GM18868 (cell line): ENCODE measurements around the gene ASB10.

Source experiments
- ATAC-seq: cut with Tn5 transposase; IDR thresholded peaks from one replicate; pipeline ENCODE4 v1.9.1; 2021; ENCODE audit warnings: mild to moderate bottlenecking, moderate library complexity; ENCODE audit not compliant: unreplicated experiment

The ASB10 gene

DNA sequence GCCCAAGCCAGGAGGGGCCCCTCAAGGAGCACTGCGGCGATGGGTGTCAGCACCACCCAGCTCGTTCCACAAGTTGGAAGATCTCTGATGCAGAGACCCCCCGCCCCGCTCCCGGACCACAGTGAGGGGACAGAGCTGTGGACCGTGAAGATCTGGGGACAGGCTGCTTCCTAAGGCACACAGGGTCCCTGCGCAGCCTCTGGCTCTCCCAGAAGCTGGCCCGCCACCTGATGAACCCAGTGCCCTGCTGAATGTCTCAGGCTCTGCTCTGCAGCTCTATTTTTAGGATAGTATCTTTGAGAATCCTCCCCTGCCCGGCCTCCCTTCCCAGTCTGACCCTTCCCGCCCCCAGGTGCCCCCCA is 49.3 kb downstream of the ASB10 start:
- no peak for ATAC-seq

DNA sequence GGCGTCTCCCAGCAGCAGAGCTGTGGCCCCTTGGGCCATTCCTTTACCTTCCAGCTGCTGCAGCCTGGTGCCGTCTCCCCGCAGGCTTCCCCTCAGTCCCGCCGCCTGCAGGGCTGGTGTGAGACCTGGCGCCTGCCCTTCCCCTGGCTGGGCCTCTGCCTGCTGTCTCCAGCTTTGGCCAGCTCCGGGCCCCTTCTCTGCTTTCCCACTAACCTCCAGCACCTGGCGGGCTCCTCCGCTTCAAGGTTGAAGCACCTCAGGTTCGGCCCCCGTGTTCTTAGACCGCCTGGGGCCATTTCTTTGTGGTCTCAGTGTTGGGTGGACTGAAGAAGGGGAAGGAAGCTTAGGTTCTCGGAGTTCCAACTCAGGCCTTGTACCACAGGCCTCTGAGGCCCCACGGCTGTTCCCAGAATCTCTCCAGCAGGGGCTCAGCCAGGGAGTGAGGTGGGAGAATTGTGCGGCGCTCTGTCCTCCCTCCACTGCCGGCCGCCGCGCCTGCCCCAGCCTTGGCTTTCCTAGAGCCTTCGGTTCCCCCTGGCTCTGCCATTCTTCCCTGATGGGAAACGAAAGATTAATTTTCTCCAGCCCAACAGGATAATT is 49.9 kb downstream of the ASB10 start:
- no peak for ATAC-seq

DNA sequence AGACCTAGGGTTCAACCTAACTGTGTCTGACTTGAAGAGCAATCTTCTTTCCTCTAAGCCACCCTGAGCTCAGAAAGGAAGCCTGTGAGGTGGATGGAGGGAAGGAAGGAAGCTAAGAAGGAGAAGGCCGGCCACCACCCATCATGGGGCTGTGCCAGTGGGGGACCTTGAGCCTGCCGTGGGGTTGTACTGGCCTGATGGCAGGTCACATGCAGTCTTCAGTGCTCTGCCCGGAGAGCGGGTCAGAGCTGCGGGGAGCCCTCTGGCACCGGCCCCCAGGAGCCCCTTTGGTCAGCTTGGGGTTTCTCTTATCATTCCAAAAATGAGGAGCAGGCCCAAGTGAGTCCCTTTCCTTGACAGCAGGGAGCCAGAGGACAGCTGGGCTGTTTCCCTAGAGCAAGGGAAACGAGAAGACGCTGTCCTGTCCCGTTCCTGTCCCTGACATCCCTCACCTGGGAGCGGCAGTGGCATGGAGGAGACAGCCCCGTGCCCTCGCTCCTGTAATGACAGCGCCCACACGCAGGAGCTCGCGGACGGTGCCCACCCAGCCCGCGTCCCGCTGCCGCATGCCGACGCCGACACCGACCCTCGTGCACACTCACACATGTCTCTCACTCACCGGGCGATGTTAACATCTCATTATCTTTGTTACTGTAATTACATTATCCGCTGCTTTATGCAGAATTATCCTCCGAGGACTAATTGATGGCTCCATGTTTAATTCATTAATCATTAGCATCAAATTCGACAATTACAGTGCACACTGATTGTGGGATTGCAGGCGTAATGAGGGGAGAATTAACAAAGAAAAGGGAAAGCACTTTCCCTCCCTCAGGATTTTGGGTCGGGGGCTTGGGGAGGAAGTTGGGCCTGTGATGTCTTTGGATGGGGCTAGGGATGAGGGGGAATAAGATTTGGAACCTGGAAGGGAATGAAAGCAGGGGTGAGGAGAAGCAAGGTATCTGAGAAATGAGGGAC is 50.9 kb downstream of the ASB10 start:
- no peak for ATAC-seq

DNA sequence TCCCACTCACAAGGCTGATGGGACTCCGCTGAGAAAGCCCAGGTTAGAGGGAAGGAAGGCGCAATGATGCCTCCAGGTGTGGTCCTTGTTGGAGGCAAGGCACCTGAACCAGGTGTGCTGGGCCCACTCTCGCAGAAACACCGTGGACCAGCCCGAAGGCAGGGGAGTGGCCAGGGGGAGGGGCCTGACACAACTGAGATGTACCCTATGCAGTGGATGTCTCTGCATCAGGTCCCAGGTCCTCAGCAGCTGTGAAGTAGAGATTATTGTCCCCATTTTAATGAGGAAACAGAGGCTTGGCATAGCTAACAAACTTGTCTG is 51.6 kb downstream of the ASB10 start:
- ATAC-seq: no peak

DNA sequence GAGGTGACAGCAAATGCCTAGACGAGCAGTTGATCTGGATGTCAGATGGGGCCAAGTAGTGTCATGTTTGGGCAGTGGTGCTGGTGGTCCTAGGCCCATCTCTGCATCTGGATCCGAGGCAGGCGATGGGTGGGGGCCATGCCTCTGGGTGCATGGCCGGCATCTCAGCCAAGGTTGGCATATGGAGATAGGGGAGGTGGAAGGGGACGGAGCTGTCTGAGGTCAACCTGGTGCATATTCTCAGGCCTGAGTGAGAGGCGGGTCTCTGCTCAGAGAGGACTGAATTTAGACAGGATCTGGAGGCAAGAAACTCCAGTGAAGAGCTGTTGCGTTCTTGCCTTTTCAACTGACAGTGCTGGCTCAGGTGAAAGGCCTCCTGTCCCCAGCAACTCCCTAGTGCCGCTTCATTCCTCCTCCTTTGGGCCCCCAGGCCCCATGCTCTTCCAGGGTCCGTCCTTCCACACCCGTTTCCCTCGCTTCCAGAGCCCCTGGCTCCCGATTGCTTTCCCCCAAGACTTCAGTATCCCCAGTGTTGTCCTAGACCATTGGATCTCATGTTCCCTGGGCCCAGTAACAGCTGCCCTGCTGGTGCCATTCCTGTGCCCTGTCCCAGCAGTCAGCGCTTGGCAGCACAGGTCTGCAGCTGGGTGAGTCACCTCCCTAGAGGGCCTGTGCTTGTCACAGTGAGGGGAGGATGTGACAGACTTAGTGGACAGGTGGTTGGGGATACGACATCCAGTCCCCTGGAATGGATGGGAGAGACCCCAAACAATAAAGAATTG is 52.1 kb downstream of the ASB10 start:
- ATAC-seq: no peak

GRCh38 chr7:151133986-151134742 is 52.9 kb downstream of the ASB10 start:
- ATAC-seq: no peak

- ATAC-seq: no peak
Observed at GRCh38 chr7:151133266-151133985, 53.6 kb downstream of the ASB10 start.

- ATAC-seq: no peak
Observed at GRCh38 chr7:151132461-151133205, 54.4 kb downstream of the ASB10 start.

- no peak for ATAC-seq
Observed at GRCh38 chr7:151131592-151132293, 55.3 kb downstream of the ASB10 start.

GRCh38 chr7:151131224-151131591 is 55.8 kb downstream of the ASB10 start:
- ATAC-seq: no peak

DNA sequence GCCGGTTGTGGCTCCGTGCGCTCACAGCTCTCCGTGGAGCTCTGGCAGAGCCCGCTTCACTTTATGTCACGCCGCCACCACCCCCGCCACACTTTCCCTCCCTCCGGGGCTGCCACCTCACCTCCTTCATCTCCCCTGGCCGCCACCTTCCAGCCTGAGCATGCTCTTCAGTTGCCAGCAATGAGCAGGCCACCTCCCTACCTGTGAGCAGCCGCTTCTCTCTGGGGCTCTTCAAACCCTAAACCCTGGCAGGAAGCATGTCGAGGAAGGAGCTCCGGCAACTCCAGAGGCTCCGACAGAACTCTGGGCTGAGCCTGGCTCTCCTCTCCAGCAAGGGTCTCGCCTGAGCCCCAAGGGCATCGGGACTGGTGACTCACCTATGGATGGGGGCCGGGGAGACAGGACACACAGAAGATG is 56.3 kb downstream of the ASB10 start:
- no peak for ATAC-seq

GRCh38 chr7:151129960-151130591 is 57.0 kb downstream of the ASB10 start:
- no peak for ATAC-seq

GRCh38 chr7:151129117-151129959 is 57.7 kb downstream of the ASB10 start:
- ATAC-seq: no peak

DNA sequence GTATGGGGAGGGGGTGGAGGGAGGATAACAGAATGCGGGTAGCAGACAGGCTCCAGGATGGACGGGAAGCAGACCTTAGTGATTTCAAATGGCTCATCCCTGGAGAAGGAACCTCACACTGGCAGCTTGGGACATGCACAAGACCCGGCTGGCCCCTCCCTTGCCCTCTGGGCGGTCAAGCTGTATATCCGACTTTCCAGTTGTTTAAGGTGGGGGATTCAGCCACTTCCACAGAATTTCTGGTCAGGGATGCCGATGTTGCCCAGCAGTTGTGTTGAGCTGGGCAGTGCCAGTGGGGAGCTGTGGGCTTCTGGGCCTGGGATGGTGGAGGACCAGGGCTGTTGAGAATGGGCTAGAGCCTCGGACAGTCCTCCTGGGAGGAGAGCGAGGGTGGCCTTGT is 58.3 kb downstream of the ASB10 start:
- ATAC-seq: no peak

DNA sequence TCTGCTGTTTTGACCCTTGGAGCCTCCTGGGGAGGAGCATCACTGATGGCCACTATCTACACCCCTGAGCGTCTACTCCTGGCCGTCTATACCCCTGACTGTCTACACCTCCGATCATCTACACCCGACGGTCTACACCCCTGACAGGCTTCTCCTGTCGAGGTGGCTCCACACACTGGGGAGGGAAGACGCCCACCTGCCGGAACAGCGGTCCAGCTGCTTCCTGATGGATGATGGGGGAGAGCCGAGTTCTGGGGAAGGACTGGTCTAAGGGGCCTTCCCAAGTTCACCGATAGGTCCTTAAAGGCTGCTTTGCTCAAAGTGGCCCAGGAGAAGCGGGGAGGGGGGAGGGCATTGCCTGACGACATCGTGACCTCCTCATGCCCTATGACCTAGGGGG is 58.9 kb downstream of the ASB10 start:
- no peak for ATAC-seq

DNA sequence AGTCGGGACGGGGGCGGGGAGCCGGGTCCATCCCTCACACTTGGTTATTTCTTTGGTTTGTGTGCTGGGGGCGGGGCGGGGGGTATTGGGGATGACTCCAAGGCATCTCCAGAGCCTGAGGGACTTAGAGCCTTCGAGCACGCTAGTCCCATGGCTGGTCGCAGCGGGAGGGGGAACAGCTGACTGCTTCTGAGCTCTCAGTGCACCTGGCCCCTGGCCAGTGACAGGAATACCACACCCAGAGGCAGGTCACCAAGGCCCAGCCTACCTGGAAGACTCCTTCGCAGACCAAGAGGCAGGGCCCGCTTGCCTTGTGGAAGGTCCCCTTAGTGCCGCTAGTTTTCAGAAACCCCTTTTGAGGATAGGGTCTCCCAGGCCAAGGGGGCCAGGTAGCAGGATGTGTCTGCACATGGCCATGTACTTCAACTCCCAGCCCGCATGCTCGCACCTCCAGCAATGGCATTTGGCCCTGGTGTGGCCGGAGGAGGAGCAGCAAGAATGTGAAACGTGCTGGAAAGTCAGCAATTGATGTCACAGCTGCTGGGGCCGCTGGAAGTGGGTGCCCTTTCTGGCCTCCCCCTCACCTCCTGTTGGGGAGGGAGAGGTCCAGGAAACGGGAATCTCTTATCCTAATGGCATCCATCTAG is 60.4 kb downstream of the ASB10 start:
- ATAC-seq: no peak

DNA sequence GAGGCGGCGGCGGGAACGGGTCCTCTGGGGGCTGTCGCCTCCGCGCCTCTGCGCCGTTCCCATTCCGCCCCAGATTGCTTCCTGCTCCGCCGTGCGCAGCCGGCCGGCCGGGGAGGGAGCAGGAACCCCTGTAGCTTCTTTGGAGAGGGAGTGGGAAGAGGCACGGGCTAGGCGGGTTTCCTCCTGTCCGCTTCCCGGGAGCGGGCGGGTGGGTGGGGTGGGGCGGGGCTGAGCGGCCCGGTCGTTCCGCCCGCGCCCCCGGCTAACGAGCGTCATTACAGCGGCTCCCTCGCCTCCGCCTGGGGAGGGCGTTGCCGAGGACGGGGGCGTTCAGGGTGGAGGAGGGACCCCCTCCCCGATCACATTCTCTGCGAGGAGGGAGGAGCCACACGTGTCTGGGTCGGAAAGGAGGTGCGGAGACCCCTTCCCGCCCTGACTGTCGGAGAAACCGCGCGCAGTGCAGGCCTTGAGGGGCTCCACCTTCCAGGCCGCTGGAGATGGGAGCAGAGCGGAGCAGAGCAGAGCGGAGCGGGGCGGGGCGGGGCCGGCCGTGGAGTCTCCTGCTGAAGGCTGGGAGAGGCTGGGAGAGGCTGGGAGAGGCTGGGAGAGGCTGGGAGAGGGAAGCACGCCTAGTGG is 61.1 kb downstream of the ASB10 start:
- ATAC-seq: no peak
